HepG2 (cell line): ENCODE results near the gene CFAP119. TPM values are rescaled to one million over a fixed set of nuclear protein-coding genes. Genes with fewer than 3 reads are reported as not detected.

Source experiments
- CBFB ChIP-seq: sonication (generic); formaldehyde crosslinking; IDR thresholded peaks from 2 replicates; pipeline ENCODE4 v1.4.0; 2020; ENCODE audit warnings: missing genetic modification reagents
- CEBPB ChIP-seq: IDR thresholded peaks from 2 replicates; pipeline ENCODE4 v1.6.1; 2011; ENCODE audit warnings: low read depth, low read length, improper control_type of control experiment, borderline replicate concordance
- CREB1 ChIP-seq, 2 experiments: fragments of 450-650 bp in 1 of 2; IDR thresholded peaks; 2 replicates each; pipeline ENCODE4 v1.6.1; 2016 to 2017; ENCODE audit warnings: control low read depth in 1 of 2, mild to moderate bottlenecking in 1 of 2, missing compliant biosample characterization in 1 of 2, missing genetic modification characterization in 1 of 2
- FOXO1 ChIP-seq: sonication (generic); formaldehyde crosslinking; IDR thresholded peaks from 2 replicates; pipeline ENCODE4 v1.4.0; 2020; ENCODE audit warnings: missing genetic modification reagents
- HBP1 ChIP-seq: IDR thresholded peaks from 2 replicates; pipeline ENCODE4 v1.6.1; 2016; ENCODE audit warnings: low read depth, control low read depth
- IKZF5 ChIP-seq: IDR thresholded peaks from 2 replicates; pipeline ENCODE4 v1.6.1; 2018; ENCODE audit warnings: missing genetic modification reagents, mild to moderate bottlenecking, missing compliant biosample characterization
- SAFB2 ChIP-seq: sonication (generic); formaldehyde crosslinking; IDR thresholded peaks from 2 replicates; pipeline ENCODE4 v1.5.1; 2020; ENCODE audit warnings: missing genetic modification reagents, low read depth, mild to moderate bottlenecking, borderline replicate concordance
- SP5 ChIP-seq: IDR thresholded peaks from 2 replicates; pipeline ENCODE4 v1.6.1; 2016; ENCODE audit warnings: low read depth, borderline replicate concordance
- SRSF1 ChIP-seq: fragments of 200-400 bp; formaldehyde crosslinking; optimal IDR thresholded peaks from 2 replicates; pipeline ENCODE3; 2017; ENCODE audit warnings: mild to moderate bottlenecking, low read depth, low read length, moderate library complexity
- TOE1 ChIP-seq: sonication (generic); formaldehyde crosslinking; IDR thresholded peaks from 2 replicates; pipeline ENCODE4 v1.4.0; 2020; ENCODE audit warnings: mild to moderate bottlenecking, missing genetic modification reagents
- ZBTB20 ChIP-seq: sonication (generic); formaldehyde crosslinking; IDR thresholded peaks from 2 replicates; pipeline ENCODE4 v1.8.1; 2023; ENCODE audit warnings: missing genetic modification reagents, low read depth, mild to moderate bottlenecking, borderline replicate concordance
- ZNF124 ChIP-seq: sonication (generic); formaldehyde crosslinking; IDR thresholded peaks from 2 replicates; pipeline ENCODE4 v1.4.0; 2020; ENCODE audit warnings: missing genetic modification reagents
- ZNF367 ChIP-seq: sonication (generic); formaldehyde crosslinking; IDR thresholded peaks from 2 replicates; pipeline ENCODE4 v1.4.0; 2020; ENCODE audit warnings: missing genetic modification reagents, borderline replicate concordance
- ZNF619 ChIP-seq: sonication (generic); formaldehyde crosslinking; IDR thresholded peaks from 2 replicates; pipeline ENCODE4 v1.4.0; 2020; ENCODE audit warnings: mild to moderate bottlenecking, missing genetic modification reagents
- ZNF713 ChIP-seq: sonication (generic); formaldehyde crosslinking; IDR thresholded peaks from 2 replicates; pipeline ENCODE4 v1.4.0; 2020; ENCODE audit warnings: mild to moderate bottlenecking, missing genetic modification reagents
- ZNF782 ChIP-seq: sonication (generic); formaldehyde crosslinking; IDR thresholded peaks from 2 replicates; pipeline ENCODE4 v1.4.0; 2020; ENCODE audit warnings: missing genetic modification reagents, mild to moderate bottlenecking, borderline replicate concordance
- ZNF891 ChIP-seq: sonication (generic); formaldehyde crosslinking; IDR thresholded peaks from 2 replicates; pipeline ENCODE4 v1.5.0; 2020; ENCODE audit warnings: mild to moderate bottlenecking, missing genetic modification reagents
- ZSCAN21 ChIP-seq: sonication (generic); formaldehyde crosslinking; IDR thresholded peaks from 2 replicates; pipeline ENCODE4 v1.8.0; 2022; ENCODE audit warnings: mild to moderate bottlenecking, missing genetic modification reagents, moderate library complexity, borderline replicate concordance
- polyA plus RNA-seq, 8 experiments: library from polyadenylated mRNA; depleted of rRNA in 3 of 8; stranded (reverse) in 7 of 8; unstranded in 1 of 8; fragments of >200 nt; fragmentation: Illumina TruSeq in 4 of 8; extraction: Trizol in 4 of 8; gene quantifications; 2 replicates each; pipeline versions ENCODE4 v1.2.1 to v1.2.3, GENCODE V29; 2011 to 2016; ENCODE audit warnings: low read depth in 4 of 8, missing spikeins in 1 of 8, mixed read lengths in 1 of 8; ENCODE audit not compliant: insufficient read depth in 1 of 8
- total RNA-seq, 5 experiments: library from RNA; depleted of rRNA; stranded (reverse); fragments of >200 nt; fragmentation: Illumina TruSeq; extraction: Trizol; gene quantifications; 2 replicates each; pipeline ENCODE4 v1.2.3, GENCODE V29; 2016; ENCODE audit warnings: low read depth in 1 of 5
- TF ChIP-seq, protein P1 (sequence below), 2 experiments: sonication (generic) in 1 of 2; formaldehyde crosslinking in 1 of 2; IDR thresholded peaks; 2 replicates each; pipeline versions ENCODE4 v1.4.0 to v1.6.1; 2016 to 2020; ENCODE audit warnings: borderline replicate concordance in 1 of 2, low read depth in 1 of 2, mild to moderate bottlenecking in 1 of 2, missing genetic modification reagents in 1 of 2

The CFAP119 gene
- total and polyA plus RNA-seq, 2 of the 13 experiments (the other 11 are each of a cell fraction or from before 2014, with no cell fraction given) = 6.4 TPM

- TF ChIP-seq ZNF891 (CRISPR knock-in tag) (peak; percentile 74), CBFB (CRISPR knock-in tag) (peak; percentile 55; the same call in 1 of the 2 replicates), ZNF713 (CRISPR knock-in tag) (no peak), SAFB2 (peak; percentile 52; the same call in 1 of the 2 replicates), FOXO1 (no peak; the same call in 1 of the 2 replicates), TOE1 (CRISPR knock-in tag) (no peak), ZNF367 (CRISPR knock-in tag) (no peak; the same call in 1 of the 2 replicates), ZNF124 (CRISPR knock-in tag) (no peak), CREB1 (IDR thresholded peaks at IDR 0.05) (peak; percentile 83), CREB1 (CRISPR knock-in tag; IDR thresholded peaks at IDR 0.05) (peak; percentile 29; the same call in 1 of the 2 replicates), ZNF782 (CRISPR knock-in tag) (peak; percentile 46; the same call in 1 of the 2 replicates), ZBTB20 (CRISPR knock-in tag) (0 out of 2 replicates have a peak, but pooled peaks have one; percentile 43), HBP1 (CRISPR knock-in tag) (no peak), CEBPB (no peak), SRSF1 (peak; percentile 36), ZNF619 (peak; percentile 91; the same call in 1 of the 2 replicates), ZSCAN21 (CRISPR knock-in tag) (peak; percentile 77; the same call in 1 of the 2 replicates), IKZF5 (CRISPR knock-in tag) (no peak), SP5 (CRISPR knock-in tag) (peak; percentile 28; the same call in 1 of the 2 replicates)
- TF ChIP-seq, protein P1, sequence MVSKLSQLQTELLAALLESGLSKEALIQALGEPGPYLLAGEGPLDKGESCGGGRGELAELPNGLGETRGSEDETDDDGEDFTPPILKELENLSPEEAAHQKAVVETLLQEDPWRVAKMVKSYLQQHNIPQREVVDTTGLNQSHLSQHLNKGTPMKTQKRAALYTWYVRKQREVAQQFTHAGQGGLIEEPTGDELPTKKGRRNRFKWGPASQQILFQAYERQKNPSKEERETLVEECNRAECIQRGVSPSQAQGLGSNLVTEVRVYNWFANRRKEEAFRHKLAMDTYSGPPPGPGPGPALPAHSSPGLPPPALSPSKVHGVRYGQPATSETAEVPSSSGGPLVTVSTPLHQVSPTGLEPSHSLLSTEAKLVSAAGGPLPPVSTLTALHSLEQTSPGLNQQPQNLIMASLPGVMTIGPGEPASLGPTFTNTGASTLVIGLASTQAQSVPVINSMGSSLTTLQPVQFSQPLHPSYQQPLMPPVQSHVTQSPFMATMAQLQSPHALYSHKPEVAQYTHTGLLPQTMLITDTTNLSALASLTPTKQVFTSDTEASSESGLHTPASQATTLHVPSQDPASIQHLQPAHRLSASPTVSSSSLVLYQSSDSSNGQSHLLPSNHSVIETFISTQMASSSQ (IDR thresholded peaks at IDR 0.05; ENCODE audit: low read depth) = no peak
- TF ChIP-seq, protein P1 (CRISPR knock-in tag; IDR thresholded peaks at IDR 0.05; ENCODE audit: borderline replicate concordance) = no peak; the same call in 1 of the 2 replicates
Observed at GRCh38 chr16:30747799-30748633, 13.8 kb downstream of the CFAP119 start, which contains the start of gene PHKG2 (continued).
